Brain microvascular endothelial cell (primary cell): ENCODE results near the gene GRID1.

Experiments
- DNase-seq: peaks from one replicate; pipeline ENCODE4 v3.0.0-alpha.2; 2020
- H3K27ac ChIP-seq: fragments of 250-450 bp; sonication (Bioruptor Pico); 2 replicates; pipeline ENCODE4 v1.5.1; 2020; ENCODE audit warnings: mild to moderate bottlenecking, moderate library complexity
- H3K27me3 ChIP-seq: fragments of 250-450 bp; sonication (Bioruptor Pico); replicated peaks from 2 replicates; pipeline ENCODE4 v1.5.1; 2020; ENCODE audit warnings: mild to moderate bottlenecking
- H3K36me3 ChIP-seq: fragments of 250-450 bp; sonication (Bioruptor Pico); replicated peaks from 2 replicates; pipeline ENCODE4 v1.5.1; 2020; ENCODE audit warnings: mild to moderate bottlenecking
- H3K4me3 ChIP-seq: 2 replicates; pipeline ENCODE4 v1.5.1; 2011; ENCODE audit warnings: low read depth, mild to moderate bottlenecking, control low read depth, low read length, moderate library complexity
- CTCF ChIP-seq: IDR thresholded peaks from 2 replicates; pipeline ENCODE4 v1.5.1; 2011; ENCODE audit warnings: low read depth, mild to moderate bottlenecking, moderate library complexity, low read length, control low read depth, inconsistent platforms; ENCODE audit errors: missing control alignments
- in situ Hi-C: cut with HindIII; loops from 2 replicates; pipeline ENCODE4 v1.10.0; 2017; ENCODE audit warnings: low sequenced_read_pairs, low pct_ligation_motif_present

Gene GRID1

GRCh38 chr10:86347856-86348255 is 18.7 kb downstream of the GRID1 start:
- DNase-seq, result no peak
- Histone ChIP-seq H3K36me3 (no peaks in the 10 kb centered on the region), H3K4me3 (no peak overlapping the region), H3K27ac (no peak overlapping the region), H3K27me3 (no peaks in the 10 kb centered on the region)
- no peak for TF ChIP-seq CTCF
- in situ Hi-C loops, result no loop called here

GRCh38 chr10:86346799-86347665 is 19.6 kb downstream of the GRID1 start:
- DNase-seq, result no peak
- Histone ChIP-seq H3K4me3 (no peak overlapping the region), H3K27ac (no peak overlapping the region), H3K27me3 (no peaks in the 10 kb centered on the region), H3K36me3 (no peaks in the 10 kb centered on the region)
- in situ Hi-C loops, result no loop called here
- TF ChIP-seq CTCF, result no peak

- no peak for TF ChIP-seq CTCF
- Histone ChIP-seq H3K4me3 (no peak overlapping the region), H3K27me3 (no peaks in the 10 kb centered on the region), H3K27ac (no peak overlapping the region), H3K36me3 (no peaks in the 10 kb centered on the region)
- in situ Hi-C loops, result no loop called here
- DNase-seq, result no peak
Measured at GRCh38 chr10:86345859-86346798, 20.5 kb downstream of the GRID1 start.

GRCh38 chr10:86345296-86345858 is 21.2 kb downstream of the GRID1 start:
- in situ Hi-C loops, result no loop called here

GRCh38 chr10:86344714-86345161 is 21.9 kb downstream of the GRID1 start:
- no peak for TF ChIP-seq CTCF
- no peak for DNase-seq
- in situ Hi-C loops, result no loop called here
- H3K27me3 ChIP-seq, result no peaks in the 10 kb centered on the region
- no peak overlapping the region for H3K27ac ChIP-seq
- no peak overlapping the region for H3K4me3 ChIP-seq
- H3K36me3 ChIP-seq, result no peaks in the 10 kb centered on the region

More at GRCh38 chr10:86345296-86345858, 21.2 kb downstream of the GRID1 start:
- H3K27ac ChIP-seq, result no peak overlapping the region
- no peak overlapping the region for H3K4me3 ChIP-seq
- H3K36me3 ChIP-seq, result no peaks in the 10 kb centered on the region
- no peaks in the 10 kb centered on the region for H3K27me3 ChIP-seq
- no peak for TF ChIP-seq CTCF
- DNase-seq, result no peak
